ENCODE results near the gene KRTAP1-1. TPM values are rescaled to one million over a fixed set of nuclear protein-coding genes. Genes with fewer than 3 reads are reported as not detected.

The KRTAP1-1 gene
- total and polyA plus RNA-seq, 2 experiments from 2014 or later, result not detected

DNA sequence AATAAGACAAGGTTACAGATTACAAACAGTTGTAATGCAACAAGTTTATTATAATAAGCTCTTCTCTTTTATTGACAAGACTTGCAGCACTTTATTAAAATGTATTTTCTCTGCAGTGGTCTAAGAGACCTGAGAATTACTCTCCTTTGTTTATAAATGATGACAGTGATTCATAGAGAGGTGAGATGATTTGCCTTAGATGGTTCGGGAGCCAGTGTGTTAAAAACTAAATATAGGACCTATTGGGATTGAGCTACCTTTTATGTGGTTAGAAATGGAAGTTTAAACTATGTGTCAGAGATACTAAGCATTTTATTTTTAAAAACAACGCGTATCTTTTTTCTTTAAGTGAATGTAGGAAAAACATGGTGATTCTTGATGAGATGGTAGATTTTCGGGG, 44.4 kb downstream of the KRTAP1-1 start (continued):
- TF ChIP-seq, protein P1, sequence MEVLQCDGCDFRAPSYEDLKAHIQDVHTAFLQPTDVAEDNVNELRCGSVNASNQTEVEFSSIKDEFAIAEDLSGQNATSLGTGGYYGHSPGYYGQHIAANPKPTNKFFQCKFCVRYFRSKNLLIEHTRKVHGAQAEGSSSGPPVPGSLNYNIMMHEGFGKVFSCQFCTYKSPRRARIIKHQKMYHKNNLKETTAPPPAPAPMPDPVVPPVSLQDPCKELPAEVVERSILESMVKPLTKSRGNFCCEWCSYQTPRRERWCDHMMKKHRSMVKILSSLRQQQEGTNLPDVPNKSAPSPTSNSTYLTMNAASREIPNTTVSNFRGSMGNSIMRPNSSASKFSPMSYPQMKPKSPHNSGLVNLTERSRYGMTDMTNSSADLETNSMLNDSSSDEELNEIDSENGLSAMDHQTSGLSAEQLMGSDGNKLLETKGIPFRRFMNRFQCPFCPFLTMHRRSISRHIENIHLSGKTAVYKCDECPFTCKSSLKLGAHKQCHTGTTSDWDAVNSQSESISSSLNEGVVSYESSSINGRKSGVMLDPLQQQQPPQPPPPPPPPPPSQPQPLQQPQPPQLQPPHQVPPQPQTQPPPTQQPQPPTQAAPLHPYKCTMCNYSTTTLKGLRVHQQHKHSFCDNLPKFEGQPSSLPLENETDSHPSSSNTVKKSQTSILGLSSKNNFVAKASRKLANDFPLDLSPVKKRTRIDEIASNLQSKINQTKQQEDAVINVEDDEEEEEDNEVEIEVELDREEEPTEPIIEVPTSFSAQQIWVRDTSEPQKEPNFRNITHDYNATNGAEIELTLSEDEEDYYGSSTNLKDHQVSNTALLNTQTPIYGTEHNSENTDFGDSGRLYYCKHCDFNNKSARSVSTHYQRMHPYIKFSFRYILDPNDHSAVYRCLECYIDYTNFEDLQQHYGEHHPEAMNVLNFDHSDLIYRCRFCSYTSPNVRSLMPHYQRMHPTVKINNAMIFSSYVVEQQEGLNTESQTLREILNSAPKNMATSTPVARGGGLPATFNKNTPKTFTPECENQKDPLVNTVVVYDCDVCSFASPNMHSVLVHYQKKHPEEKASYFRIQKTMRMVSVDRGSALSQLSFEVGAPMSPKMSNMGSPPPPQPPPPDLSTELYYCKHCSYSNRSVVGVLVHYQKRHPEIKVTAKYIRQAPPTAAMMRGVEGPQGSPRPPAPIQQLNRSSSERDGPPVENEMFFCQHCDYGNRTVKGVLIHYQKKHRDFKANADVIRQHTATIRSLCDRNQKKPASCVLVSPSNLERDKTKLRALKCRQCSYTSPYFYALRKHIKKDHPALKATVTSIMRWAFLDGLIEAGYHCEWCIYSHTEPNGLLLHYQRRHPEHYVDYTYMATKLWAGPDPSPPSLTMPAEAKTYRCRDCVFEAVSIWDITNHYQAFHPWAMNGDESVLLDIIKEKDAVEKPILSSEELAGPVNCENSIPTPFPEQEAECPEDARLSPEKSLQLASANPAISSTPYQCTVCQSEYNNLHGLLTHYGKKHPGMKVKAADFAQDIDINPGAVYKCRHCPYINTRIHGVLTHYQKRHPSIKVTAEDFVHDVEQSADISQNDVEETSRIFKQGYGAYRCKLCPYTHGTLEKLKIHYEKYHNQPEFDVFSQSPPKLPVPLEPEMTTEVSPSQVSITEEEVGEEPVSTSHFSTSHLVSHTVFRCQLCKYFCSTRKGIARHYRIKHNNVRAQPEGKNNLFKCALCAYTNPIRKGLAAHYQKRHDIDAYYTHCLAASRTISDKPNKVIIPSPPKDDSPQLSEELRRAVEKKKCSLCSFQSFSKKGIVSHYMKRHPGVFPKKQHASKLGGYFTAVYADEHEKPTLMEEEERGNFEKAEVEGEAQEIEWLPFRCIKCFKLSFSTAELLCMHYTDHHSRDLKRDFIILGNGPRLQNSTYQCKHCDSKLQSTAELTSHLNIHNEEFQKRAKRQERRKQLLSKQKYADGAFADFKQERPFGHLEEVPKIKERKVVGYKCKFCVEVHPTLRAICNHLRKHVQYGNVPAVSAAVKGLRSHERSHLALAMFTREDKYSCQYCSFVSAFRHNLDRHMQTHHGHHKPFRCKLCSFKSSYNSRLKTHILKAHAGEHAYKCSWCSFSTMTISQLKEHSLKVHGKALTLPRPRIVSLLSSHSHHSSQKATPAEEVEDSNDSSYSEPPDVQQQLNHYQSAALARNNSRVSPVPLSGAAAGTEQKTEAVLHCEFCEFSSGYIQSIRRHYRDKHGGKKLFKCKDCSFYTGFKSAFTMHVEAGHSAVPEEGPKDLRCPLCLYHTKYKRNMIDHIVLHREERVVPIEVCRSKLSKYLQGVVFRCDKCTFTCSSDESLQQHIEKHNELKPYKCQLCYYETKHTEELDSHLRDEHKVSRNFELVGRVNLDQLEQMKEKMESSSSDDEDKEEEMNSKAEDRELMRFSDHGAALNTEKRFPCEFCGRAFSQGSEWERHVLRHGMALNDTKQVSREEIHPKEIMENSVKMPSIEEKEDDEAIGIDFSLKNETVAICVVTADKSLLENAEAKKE (CRISPR knock-in tag; IDR thresholded peaks at IDR 0.05), result no peak
- TF ChIP-seq CREB1 (CRISPR knock-in tag; IDR thresholded peaks at IDR 0.05; ENCODE audit: low read depth) (no peak), JUNB (IDR thresholded peaks at IDR 0.05; ENCODE audit: unreplicated experiment) (no peak), EZH2phosphoT487 (IDR thresholded peaks at IDR 0.05; ENCODE audit: unreplicated experiment) (no peak), ZNF331 (CRISPR knock-in tag; IDR thresholded peaks at IDR 0.05; ENCODE audit: low read depth) (no peak), NANOG (IDR thresholded peaks at IDR 0.05; ENCODE audit: borderline replicate concordance) (no peak), CTCF (conservative IDR thresholded peaks at IDR 0.05; ENCODE audit: low read depth in 2 of 2) (no peak), EZH2 (IDR thresholded peaks at IDR 0.05; ENCODE audit: low read depth, unreplicated experiment) (no peak), POLR2AphosphoS5 (IDR thresholded peaks at IDR 0.05; ENCODE audit: low read depth) (no peak), ZNF114 (CRISPR knock-in tag; IDR thresholded peaks at IDR 0.05) (no peak)
- TF ChIP-seq, protein P2, sequence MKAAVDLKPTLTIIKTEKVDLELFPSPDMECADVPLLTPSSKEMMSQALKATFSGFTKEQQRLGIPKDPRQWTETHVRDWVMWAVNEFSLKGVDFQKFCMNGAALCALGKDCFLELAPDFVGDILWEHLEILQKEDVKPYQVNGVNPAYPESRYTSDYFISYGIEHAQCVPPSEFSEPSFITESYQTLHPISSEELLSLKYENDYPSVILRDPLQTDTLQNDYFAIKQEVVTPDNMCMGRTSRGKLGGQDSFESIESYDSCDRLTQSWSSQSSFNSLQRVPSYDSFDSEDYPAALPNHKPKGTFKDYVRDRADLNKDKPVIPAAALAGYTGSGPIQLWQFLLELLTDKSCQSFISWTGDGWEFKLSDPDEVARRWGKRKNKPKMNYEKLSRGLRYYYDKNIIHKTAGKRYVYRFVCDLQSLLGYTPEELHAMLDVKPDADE (IDR thresholded peaks at IDR 0.05), result no peak

Data from GM23338 (cell line).